ENCODE data around the gene CYTH3. TPM values are rescaled to one million over a fixed set of nuclear protein-coding genes. Genes with fewer than 3 reads are reported as not detected.
A peak's percentile ranks its signal among the peaks of the same experiment; 100 is the strongest.

CYTH3 gene
- total RNA-seq, 1 donor: 22.9 TPM

DNA sequence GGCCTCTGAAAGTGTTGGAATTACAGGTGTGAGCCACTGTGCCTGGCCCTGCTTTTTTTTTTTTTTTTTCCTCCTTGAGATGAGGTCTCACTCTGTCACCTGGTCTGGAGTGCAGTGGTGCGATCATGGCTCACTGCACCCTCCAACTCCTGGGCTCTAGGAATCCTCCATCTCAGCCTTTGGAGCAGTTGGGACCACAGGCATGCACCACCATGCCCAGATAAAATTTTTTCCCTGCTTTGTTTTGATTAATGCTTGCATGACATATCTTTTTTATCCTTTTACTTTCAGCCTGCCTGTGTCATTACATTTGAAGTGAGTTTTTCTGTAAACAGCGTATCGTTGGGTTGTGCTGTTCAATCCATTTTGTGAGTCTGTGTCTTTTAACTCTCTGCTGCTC, 144.2 kb downstream of the CYTH3 start:
- DNase-seq (ENCODE audit: low read depth in 2 of 3, low spot score in 2 of 3): no peak

DNA sequence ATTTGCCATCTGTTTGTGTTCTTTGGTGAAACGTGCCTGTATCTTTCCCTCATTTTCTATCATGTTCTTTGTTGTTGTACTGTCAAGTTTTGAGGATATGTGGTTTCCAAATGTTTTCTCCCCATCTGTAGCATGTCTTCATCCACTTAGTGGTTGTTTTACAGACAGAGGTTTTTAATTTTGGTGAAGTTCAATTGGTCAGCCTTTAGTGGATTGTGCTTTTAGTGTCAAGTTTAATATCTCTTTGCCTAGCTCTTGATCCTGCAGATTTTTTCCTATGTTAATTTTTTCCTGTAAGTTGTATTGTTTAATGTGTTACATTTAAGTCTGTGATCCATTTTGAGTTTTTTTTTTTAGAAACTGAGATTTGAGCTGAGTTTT, 145.3 kb downstream of the CYTH3 start:
- DNase-seq (ENCODE audit: low read depth in 2 of 3, low spot score in 2 of 3): no peak

DNA sequence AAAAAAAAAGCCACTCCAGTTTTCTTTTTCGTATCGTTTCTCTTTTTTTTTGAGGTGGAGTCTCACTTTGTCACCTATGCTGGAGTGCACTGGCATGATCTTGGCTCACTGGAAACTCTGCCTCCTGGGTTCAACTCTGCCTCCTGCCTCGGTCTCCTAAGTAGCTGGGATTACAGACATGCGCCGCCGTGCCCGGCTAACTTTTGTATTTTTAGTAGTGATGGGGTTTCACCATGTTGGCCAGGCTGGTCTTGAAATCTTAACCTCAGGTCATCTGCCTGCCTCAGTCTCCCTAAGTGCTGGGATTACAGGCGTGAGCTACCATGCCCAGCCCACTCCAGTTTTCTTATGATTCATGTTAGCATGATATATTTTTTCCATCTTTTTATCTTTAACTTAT, 148.6 kb downstream of the CYTH3 start:
- DNase-seq (ENCODE audit: low read depth in 2 of 3, low spot score in 2 of 3): no peak

DNA sequence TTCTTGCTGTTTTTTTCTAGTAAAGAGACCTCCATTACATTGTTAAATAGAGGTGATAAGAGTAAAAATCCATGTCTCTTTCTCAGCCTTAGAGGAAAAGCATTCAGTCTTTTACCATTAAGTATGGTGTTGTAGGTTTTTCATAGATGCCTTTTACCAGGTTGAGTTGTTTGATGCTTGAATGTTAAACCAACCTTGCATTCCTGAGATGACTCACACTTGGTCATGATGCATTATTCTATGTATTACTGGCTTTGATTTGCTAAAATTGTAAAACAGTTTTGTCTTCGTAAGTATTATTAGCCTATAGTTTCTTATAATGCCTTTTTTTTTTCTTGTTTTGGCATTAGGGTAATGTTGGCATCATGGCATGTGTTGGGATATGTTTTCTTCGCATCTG, 151.3 kb downstream of the CYTH3 start:
- peak in 2 of 3 donors; percentile 19 to 45 for DNase-seq (ENCODE audit: low read depth in 2 of 3, low spot score in 2 of 3)

DNA sequence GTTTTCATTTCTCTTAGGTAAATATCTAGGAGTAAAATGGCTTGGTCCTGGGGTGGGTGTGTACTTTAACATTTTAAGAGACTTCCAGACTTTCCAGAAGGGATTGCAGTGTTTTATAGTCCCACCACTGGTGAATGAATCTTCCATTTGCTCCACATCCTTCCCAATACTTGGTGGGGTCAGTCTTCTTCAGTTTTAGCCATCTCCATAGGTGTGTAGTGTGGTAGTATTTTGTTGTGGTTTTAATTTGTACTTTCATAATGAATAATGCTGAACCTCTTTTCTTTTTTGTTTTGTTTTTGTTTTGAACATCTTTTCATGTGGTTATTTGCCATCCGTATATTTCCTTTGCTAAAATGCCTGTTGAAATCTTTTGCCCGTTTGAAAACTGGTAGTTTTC, 154.9 kb downstream of the CYTH3 start:
- DNase-seq (ENCODE audit: low read depth in 2 of 3, low spot score in 2 of 3): no peak

DNA sequence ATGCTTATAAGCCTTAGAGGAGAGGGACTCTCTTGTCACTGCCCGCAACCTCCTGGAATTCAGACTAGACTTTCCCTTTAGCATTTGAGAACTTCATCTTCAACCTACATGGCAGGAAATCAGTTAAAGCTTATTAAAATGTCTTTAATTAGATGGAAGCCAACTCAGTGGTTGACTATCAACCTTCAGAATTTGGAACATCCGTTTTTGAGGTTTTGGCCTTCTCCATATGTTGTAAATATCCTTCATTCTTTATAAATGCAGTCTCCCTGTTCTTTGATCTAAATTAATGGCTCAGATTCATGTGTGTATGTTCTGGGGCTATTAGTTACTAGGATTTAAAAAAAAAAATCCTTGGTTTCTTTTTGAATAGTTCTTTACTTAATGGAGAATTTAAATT, 156.2 kb downstream of the CYTH3 start:
- DNase-seq (ENCODE audit: low read depth in 2 of 3, low spot score in 2 of 3): no peak

Small RNA genes within 50 kb of the gene (small RNA-seq; reads per million reads assigned to genes)
- not detected for gene RF00019

Other genes with a start within 250 kb of the CYTH3 start
- under 0.01 TPM for gene ANKRD61, start 241.2 kb downstream of the CYTH3 start, total RNA-seq
- 141 TPM for gene EIF2AK1, start 213.4 kb downstream of the CYTH3 start, total RNA-seq
- gene USP42, start 167.7 kb downstream of the CYTH3 start, total RNA-seq: 7.0 TPM
- 10.8 TPM for gene FAM220A, start 76.3 kb upstream of the CYTH3 start, total RNA-seq
- 37.2 TPM for gene RAC1, start 101.9 kb upstream of the CYTH3 start, total RNA-seq
- gene DAGLB, start 175.3 kb upstream of the CYTH3 start, total RNA-seq: 55.2 TPM
- gene KDELR2, start 211.5 kb upstream of the CYTH3 start, total RNA-seq: 28.3 TPM

Measured in hematopoietic multipotent progenitor cell (in vitro differentiated cells).